ENCODE results near the gene RNF114. TPM values are rescaled to one million over a fixed set of nuclear protein-coding genes. Genes with fewer than 3 reads are reported as not detected.
"Not testable (repeated sequence)": the region's sequence is repeated elsewhere in the genome, so short reads cannot be mapped to it uniquely, and the experiment has no call there.

The RNF114 gene
- total RNA-seq, 1 donor from 2014 or later, result 45.8 TPM

DNA sequence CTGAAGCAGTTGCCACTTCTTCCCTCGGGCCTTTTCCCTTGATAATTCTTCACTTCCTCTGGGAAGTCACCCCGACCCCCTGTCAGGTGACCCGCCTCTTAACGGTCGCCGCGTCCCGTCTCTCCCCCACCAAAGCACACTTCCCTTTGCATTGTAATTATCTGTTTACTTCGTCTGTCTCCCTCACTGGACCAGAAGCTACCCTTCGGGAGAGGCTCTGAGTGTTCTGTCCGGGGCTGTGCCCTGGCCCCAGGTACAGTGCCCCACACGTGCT, 45.8 kb downstream of the RNF114 start:
- intact Hi-C loops (cut with DNase I), result loop anchor here (5.0 kb wide), 1 partner anchor 190 kb away; no protein-coding TSS in a partner anchor
- no peak for DNase-seq (ENCODE audit: low spot score)

DNA sequence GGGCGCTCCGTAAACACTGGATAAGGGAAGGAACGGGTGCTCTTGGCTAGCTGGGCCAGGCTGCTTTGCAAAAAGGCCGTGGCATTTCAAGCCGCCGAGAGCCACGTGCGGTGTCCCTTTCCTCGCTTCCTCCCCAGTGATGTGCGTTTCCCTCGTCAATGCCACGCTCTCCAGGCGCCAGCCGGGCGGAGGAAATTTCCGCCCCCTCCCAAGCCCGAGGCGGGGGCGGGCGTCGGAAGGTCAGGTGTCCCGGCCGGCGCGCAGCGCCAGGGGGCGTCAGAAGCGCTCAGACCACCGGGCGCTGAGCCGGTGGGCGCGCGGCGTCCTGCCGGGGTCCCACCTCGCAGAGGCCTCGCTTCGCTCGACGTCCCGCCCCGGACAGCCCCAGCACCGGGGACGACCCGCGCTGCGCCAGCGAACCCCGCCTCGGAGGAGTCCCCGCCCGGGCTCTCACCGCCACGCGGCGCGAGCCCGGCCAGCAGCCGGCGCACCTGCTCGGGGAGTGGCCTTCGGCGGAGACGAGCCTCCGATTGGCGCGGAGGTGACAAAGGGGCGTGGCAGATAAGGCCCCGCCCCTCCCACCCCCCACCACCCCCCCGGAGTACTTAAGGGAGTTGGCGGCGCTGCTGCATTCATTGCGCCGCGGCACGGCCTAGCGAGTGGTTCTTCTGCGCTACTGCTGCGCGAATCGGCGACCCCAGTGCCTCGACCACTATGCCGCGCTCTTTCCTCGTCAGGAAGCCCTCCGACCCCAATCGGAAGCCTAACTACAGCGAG, 46.3 kb downstream of the RNF114 start, which contains the start of gene SNAI1:
SNAI1 (plus strand) TSS at position 635 of the 777 bp plus-strand sequence; CDS start at position 715, 80 bp downstream.
- intact Hi-C loops (cut with DNase I), result loop anchor here (5.0 kb wide), 1 partner anchor 190 kb away; no protein-coding TSS in a partner anchor
- peak; percentile 92 for DNase-seq (ENCODE audit: low spot score)

DNA sequence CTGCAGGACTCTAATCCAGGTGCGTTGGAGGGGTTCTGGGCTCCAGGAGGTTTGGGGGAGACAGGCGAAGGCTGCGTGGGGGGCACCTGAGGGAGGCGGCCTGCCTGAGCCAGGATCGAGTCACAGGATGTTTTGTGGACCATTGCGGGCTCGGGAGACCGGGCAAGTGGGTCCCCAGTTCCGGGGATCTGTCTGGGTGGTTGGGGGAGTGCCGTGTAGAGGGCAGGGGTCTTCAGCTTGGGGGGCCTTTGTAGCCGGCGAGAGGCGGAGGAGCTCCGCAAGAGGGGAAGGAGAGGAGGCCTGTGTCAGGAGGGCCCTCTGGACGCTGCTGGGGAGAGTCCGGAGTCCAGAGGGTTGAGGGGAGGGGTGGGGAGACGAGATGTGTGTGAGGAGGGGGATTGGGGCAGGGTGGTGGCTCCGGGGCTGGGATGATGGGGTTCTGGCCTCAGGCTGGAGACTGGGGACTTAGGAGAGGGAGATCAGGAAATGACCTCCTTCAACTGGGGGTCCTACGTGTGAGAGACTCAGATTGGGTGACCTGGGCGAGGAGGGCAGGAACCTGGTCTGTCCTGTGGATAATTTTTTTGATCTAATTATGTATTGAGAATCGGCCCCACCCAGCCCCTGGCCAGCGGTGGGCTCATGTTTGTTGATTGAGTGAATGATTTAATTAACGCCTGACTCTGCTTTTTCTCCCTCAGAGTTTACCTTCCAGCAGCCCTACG, 47.1 kb downstream of the RNF114 start:
- DNase-seq (ENCODE audit: low spot score), result no peak
- intact Hi-C loops (cut with DNase I), result loop anchor here (5.0 kb wide), 1 partner anchor 189 kb away; no protein-coding TSS in a partner anchor

DNA sequence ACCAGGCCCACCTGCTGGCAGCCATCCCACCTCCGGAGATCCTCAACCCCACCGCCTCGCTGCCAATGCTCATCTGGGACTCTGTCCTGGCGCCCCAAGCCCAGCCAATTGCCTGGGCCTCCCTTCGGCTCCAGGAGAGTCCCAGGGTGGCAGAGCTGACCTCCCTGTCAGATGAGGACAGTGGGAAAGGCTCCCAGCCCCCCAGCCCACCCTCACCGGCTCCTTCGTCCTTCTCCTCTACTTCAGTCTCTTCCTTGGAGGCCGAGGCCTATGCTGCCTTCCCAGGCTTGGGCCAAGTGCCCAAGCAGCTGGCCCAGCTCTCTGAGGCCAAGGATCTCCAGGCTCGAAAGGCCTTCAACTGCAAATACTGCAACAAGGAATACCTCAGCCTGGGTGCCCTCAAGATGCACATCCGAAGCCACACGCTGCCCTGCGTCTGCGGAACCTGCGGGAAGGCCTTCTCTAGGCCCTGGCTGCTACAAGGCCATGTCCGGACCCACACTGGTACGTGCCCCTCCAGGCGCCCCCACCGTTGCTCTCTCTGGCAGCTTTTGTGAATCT, 47.7 kb downstream of the RNF114 start:
- intact Hi-C loops (cut with DNase I), result loop anchor here (5.0 kb wide), 1 partner anchor 188 kb away; no protein-coding TSS in a partner anchor
- DNase-seq (ENCODE audit: low spot score), result no peak

DNA sequence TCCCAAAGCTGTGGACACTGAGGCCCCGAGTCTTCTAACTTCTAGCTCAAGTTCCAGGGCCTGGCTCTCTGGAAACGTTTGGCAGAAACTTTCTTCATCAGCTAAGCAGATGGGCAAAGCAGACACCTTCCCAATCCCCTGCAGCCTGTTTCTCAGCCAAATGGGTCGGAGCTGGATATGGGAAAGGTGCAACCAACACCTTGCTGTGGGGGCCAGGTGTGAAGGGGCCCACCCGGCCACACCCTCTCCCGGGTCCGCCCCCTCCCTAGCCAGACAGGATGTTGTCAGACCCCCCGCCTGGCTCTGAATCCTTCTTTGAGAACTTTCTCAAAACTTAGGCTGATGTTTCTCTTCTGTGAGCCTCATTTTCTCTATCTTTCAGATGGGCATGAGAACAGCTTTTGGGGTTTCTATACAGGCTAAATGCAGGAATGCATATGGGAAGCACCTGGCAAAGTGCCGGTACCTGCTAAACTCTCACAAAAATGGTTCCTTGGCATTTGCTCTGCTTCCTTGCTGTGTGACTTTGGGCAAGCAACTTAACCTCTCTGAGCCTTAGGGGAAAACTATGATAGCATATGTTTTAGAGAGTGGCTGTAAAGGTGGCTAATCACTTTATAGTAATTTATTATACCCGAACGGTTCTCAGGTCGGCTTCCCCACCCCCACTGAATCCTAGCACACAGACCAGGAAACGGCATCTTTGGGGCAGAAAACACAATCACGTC, 48.4 kb downstream of the RNF114 start:
- intact Hi-C loops (cut with DNase I), result loop anchor here (5.0 kb wide), 1 partner anchor 188 kb away; no protein-coding TSS in a partner anchor
- DNase-seq (ENCODE audit: low spot score), result no peak

DNA sequence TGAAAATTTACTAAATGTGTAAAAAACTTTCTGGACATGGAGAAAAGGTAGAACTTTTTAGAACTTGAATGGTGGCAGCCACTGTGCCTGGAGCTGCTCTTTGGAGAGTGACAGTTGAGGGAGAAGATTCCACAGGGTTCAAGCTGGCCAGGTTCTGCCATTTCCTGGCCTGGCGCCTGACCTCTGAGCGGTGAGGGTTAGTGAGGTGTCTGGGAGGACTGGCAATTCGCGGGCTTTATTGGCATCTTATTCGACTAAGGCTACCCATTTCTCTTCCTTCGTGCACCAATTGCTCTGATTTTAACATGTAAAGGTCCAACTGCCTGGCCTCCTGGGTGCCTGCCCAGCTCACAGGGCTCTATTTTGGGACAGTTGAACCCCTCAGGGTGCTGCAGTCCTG, 49.0 kb downstream of the RNF114 start:
- intact Hi-C loops (cut with DNase I), result no loop called here

DNA sequence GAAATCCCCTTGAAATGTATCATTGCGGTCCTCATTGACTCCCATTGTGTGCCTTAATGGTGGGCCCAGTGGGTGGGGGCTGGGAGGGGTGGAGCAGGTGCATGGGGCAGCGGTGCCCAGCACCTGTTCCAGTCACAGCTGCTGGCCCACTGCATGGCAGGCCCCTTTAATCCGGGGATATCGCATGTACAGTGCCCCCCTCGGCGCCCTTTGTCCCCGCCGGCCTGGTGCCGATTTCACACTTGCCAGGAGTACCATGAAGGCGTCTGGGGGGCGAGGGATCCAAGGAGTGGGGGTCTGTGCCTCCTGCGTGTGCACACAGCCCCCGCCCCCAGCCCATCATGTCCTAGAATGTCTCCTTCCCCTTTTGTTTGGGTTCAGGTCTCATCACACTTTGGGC, 49.4 kb downstream of the RNF114 start:
- DNase-seq (ENCODE audit: low spot score), result no peak
- intact Hi-C loops (cut with DNase I), result no loop called here

More for the DNA sequence above, 49.0 kb downstream of the RNF114 start:
- DNase-seq (ENCODE audit: low spot score), result no peak

DNA sequence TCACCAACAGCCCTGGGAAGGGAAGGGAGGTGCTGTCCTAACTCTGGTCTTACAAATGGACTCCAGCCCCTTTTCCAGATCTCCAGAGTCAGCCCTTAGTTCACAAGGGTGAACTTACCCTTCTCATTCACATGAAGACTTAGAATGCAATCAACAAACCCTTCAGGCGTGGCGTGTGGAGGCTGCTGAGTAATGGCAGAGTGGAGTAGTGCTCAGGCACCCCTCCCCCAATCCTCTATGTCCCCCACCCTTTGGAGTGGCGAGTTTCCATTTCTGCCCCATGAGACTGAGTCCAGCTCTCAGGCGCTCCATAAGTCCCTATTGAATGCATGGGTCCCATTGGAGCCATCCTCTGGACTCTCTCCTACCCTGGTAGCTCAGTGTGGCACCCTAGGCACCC, 49.9 kb downstream of the RNF114 start:
- intact Hi-C loops (cut with DNase I), result no loop called here
- DNase-seq (ENCODE audit: low spot score), result no peak

DNA sequence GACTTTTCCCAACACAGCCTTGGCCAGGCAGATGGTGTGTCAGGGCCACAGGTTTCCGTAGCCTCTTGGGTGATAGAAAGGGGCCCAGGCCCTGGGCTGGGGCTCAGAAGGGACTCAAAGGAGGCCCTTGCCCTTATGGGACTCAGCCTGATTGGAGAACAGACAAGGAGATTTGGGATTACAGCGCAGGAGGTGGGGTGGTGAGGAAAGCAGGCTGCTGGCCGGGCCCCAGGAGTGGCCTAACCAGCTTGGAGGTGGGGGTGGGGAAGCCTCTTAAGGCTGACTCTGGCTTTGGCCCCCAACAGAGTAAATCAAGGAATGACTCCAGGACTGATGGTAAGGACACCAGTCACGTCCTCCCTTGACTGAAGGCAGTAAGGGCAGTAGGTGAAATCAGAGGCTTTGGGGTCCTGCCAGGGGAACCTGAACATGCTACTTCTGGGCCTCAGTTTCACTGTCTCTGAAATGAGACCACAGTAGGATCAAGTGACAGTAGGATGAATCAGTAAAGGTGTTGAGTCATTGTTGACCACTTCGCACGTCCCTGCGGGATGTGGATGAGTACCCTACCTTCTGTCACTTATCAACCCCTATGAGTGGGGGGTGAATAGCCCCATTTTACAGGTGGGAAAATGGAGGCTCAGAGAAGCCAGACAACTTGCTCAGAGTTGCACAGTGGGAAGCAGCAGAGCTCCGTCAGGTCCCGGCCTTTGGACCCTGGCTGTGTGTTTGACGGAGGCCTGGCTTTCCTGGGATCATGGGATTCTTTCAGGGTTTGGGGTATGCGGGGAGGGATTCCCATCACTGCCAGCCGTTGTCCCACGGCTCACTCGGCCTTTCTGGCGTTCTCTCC, 51.0 kb downstream of the RNF114 start:
- intact Hi-C loops (cut with DNase I), result no loop called here
- no peak for DNase-seq (ENCODE audit: low spot score)

DNA sequence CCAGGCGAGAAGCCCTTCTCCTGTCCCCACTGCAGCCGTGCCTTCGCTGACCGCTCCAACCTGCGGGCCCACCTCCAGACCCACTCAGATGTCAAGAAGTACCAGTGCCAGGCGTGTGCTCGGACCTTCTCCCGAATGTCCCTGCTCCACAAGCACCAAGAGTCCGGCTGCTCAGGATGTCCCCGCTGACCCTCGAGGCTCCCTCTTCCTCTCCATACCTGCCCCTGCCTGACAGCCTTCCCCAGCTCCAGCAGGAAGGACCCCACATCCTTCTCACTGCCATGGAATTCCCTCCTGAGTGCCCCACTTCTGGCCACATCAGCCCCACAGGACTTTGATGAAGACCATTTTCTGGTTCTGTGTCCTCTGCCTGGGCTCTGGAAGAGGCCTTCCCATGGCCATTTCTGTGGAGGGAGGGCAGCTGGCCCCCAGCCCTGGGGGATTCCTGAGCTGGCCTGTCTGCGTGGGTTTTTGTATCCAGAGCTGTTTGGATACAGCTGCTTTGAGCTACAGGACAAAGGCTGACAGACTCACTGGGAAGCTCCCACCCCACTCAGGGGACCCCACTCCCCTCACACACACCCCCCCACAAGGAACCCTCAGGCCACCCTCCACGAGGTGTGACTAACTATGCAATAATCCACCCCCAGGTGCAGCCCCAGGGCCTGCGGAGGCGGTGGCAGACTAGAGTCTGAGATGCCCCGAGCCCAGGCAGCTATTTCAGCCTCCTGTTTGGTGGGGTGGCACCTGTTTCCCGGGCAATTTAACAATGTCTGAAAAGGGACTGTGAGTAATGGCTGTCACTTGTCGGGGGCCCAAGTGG, 51.9 kb downstream of the RNF114 start:
- no peak for DNase-seq (ENCODE audit: low spot score)
- intact Hi-C loops (cut with DNase I), result no loop called here

DNA sequence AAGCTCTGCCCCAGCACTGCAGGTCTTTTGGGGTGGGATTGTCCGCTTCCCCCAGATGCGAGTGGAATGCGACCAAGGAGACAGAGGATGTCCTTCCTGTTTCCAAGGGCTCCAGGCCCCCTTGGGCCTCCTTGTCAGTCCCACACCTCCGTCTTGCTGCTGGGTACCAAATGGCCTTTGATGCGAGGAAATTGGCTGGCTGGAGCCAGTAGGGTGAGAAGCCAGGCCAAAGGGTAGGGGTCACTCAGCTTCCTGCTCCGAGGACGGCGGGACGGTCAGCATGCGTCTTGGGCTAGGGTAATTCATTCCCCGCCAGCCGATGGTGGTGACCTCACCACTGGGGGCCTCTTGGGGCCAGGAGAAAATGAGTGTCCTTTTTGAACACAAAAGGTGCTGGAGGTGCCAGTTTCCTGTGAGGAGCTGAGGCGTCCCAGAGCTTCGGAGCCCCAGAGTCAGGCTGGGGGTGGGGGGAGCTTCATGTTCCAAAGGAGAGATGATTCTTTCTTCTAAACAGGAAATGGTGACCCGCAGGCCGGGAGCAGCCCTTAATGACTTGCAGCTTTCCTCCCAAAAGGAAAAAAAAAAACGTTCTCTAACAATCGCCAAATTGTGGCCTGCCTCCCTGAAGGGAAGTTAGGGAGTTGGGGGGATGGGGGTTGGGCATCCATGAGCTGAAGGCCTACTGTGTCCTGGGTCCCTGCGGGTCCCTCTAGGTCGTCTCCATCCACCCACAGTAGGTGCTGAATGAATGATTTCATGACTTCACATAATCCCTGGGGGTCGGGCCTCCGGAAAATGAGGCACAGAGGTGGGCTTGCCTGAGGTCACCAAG, 53.3 kb downstream of the RNF114 start:
- intact Hi-C loops (cut with DNase I), result loop anchor here (5.0 kb wide), 1 partner anchor 58 kb away; no protein-coding TSS in a partner anchor

DNA sequence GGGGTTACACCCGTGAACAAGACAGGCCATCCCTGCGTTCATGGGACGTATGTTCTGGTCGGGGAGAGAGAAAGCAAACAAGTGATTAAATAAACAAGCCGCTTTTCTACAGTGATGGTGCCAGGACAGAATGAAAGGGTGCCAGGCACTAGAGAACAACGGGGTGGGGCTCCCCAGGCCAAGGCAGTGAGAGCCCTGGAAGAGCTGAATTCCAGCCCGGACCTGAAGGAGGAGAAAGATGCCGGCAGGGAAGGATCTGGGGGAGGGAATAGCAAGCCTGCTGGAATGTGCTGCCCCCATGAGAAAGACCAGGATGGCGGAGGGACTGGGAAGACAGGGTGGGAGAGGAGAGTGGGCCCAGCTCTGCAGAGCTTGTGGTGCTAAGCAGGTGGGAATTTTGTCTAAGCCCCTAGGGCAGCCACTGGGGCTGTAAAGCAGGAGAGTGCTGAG, 54.1 kb downstream of the RNF114 start:
- intact Hi-C loops (cut with DNase I), result loop anchor here (5.0 kb wide), 1 partner anchor 57 kb away; no protein-coding TSS in a partner anchor
- no peak for DNase-seq (ENCODE audit: low spot score)

More for the DNA sequence above, 53.3 kb downstream of the RNF114 start:
- DNase-seq (ENCODE audit: low spot score), result peak; percentile 85

DNA sequence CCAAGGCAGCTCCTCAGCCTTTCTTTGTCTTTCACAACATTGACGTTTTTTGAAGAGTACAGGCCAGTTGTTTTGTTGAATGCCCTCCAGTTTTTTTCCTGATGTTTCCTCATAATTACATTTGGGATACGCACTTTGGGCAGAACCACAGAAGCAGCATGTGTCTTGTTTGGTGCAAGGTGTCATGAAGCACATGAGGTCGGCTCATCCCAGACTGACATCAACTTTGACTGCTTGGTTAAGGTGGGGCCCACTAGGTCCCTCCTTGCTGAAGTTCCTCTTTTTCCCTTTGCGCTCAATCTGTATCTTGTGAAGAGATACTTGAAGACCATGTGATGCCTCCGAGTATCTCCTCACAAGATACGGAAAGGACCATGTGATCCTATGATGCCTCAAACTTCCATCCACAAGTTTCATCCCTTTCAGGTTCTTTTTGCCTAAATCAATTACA, 57.1 kb downstream of the RNF114 start:
- DNase-seq (ENCODE audit: low spot score), result no peak
- intact Hi-C loops (cut with DNase I), result loop anchor here (5.0 kb wide), 1 partner anchor 54 kb away; no protein-coding TSS in a partner anchor

DNA sequence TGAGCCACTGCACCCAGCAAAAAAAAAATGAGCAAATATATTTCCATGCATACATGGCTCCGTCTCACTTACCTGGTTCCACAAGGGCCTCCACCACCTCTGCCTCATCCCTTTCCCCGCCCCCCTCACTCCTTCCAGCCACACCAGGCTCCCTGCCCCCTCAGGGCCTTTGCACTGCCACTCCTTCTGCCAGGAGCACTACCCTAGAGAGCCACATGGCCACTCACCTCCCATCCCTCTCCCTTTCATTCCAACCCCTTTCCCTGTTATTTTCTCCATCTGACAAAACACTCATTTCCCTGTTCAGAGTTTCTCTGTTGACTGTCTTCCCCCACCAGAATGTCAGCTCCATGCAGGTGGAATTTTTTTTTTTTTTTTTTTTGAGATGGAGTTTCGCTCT, 59.4 kb downstream of the RNF114 start:
- DNase-seq (ENCODE audit: low spot score), result no peak
- intact Hi-C loops (cut with DNase I), result no loop called here

DNA sequence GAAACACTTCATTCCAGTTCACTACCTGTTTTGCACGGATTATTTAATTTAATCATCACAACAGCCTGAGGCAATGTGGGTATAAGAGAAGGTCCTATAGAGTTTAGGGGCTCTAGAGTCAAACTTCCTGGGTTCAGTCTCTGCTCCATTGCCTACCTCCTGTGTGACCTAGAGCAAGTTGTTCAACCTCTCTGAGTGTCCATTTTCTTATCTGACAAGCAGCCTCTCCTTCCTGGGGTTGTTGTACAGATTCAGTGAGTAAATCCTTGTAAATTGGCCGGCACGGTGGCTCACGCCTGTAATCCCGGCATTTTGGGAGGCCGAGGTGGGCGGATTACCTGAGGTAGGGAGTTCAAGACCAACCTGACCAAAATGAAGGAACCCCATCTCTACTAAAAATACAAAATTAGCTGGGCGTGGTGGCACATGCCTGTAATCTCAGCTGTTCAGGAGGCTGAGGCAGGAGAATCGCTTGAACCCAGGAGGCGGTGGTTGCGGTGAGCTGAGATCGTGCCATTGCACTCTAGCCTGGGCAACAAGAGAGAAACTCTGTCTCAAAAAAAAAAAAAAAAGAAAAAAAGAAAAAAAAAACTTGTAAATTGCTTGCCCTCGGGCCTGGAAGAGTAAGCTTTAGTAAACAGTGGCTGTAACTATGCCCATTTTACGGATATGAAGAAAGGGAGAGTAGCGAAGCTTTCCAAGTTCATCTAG, 62.4 kb downstream of the RNF114 start:
- DNase-seq (ENCODE audit: low spot score); intact Hi-C loops (cut with DNase I): not testable (repeated sequence)

DNA sequence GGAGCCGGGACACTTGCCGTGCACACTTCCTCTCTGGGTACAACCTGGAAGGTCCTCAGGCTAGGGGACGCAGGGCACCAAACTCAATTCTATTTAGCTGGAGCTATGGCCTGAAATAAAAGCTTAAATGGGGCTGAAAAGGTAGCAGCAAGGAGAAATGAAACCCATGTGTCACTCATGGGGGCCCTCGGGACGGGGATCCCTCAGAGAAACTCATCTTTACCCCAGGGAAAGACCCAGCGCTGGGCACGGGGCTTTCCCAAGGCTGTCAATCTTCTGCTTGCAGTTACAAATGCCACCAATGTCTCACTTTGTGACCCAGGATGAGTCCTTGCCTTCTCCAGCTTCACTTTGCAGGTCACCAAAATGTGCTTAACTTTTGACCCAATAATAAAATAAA, 63.1 kb downstream of the RNF114 start:
- DNase-seq (ENCODE audit: low spot score), result no peak
- intact Hi-C loops (cut with DNase I), result no loop called here

Measured in cardiac septum (tissue), 1 donor.